HAP-1 (cell line): Measurements from ENCODE around the gene ARID4A.
A peak's percentile ranks its signal among the peaks of the same experiment; 100 is the strongest.
"Not testable (repeated sequence)": the region's sequence is repeated elsewhere in the genome, so short reads cannot be mapped to it uniquely, and the experiment has no call there.

ENCODE experiments used
- DNase-seq, 2 experiments: peaks; one replicate each; pipeline ENCODE4 v3.0.0-alpha.2; 2016 to 2020; ENCODE audit warnings: low spot score in 2 of 2
- H3K27me3 ChIP-seq: fragments of 250-450 bp; sonication (Bioruptor Pico); 2 replicates; pipeline ENCODE4 v1.5.1; 2020; ENCODE audit warnings: low read depth, mild to moderate bottlenecking, moderate library complexity
- H3K36me3 ChIP-seq: fragments of 250-450 bp; sonication (Bioruptor Pico); replicated peaks from 2 replicates; pipeline ENCODE4 v1.5.1; 2020; ENCODE audit warnings: mild to moderate bottlenecking
- H3K4me1 ChIP-seq: fragments of 250-450 bp; sonication (Bioruptor Pico); 2 replicates; pipeline ENCODE4 v1.5.1; 2020; ENCODE audit warnings: mild to moderate bottlenecking
- H3K4me3 ChIP-seq: fragments of 250-450 bp; sonication (Bioruptor Pico); 2 replicates; pipeline ENCODE4 v1.5.1; 2020; ENCODE audit warnings: mild to moderate bottlenecking, moderate library complexity
- H3K9me3 ChIP-seq: fragments of 250-450 bp; sonication (Bioruptor Pico); 2 replicates; pipeline ENCODE4 v1.5.1; 2020; ENCODE audit warnings: mild to moderate bottlenecking, moderate library complexity
- in situ Hi-C: fragments of 300-500 bp; cut with MboI; formaldehyde crosslinking; loops from 3 replicates; pipeline ENCODE4 v1.14.3; 2020; ENCODE audit warnings: low sequenced_read_pairs, inconsistent platforms, mixed read lengths

Gene ARID4A

GRCh38 chr14:58298477-58299400 is at the start of gene ARID4A:
TSS of gene ARID4A (plus strand) at chr14:58298555. CDS start at chr14:58299855, 1,300 bp downstream.
- peaks cover 21% of the 10 kb centered on the region for H3K36me3 ChIP-seq
- H3K4me1 ChIP-seq: peaks cover 10% of the 10 kb centered on the region
- peak; percentile 28 to 44 for DNase-seq
- H3K4me3 ChIP-seq: peak within 1 kb of the TSS; percentile 85
- in situ Hi-C loops: no loop called here
- H3K9me3 ChIP-seq: no peaks in the 10 kb centered on the region
- H3K27me3 ChIP-seq: no peaks in the 10 kb centered on the region

- no peaks in the 10 kb centered on the region for H3K9me3 ChIP-seq
- in situ Hi-C loops: no loop called here
- peaks cover 65% of the 10 kb centered on the region for H3K36me3 ChIP-seq
- DNase-seq: no peak
- no peaks in the 10 kb centered on the region for H3K27me3 ChIP-seq
- no peak overlapping the region for H3K4me3 ChIP-seq
- peaks cover 17% of the 10 kb centered on the region for H3K4me1 ChIP-seq
Observed at GRCh38 chr14:58249611-58250010, 48.7 kb upstream of the ARID4A start.

GRCh38 chr14:58258156-58258555 is 40.2 kb upstream of the ARID4A start:
- H3K36me3 ChIP-seq: peaks cover 90% of the 10 kb centered on the region
- H3K4me1 ChIP-seq: 0 out of 2 replicates have a peak, but pooled peaks cover 2% of the 10 kb centered on the region
- H3K27me3 ChIP-seq: no peaks in the 10 kb centered on the region
- DNase-seq: no peak
- no peak overlapping the region for H3K4me3 ChIP-seq
- in situ Hi-C loops: no loop called here
- no peaks in the 10 kb centered on the region for H3K9me3 ChIP-seq

DNA sequence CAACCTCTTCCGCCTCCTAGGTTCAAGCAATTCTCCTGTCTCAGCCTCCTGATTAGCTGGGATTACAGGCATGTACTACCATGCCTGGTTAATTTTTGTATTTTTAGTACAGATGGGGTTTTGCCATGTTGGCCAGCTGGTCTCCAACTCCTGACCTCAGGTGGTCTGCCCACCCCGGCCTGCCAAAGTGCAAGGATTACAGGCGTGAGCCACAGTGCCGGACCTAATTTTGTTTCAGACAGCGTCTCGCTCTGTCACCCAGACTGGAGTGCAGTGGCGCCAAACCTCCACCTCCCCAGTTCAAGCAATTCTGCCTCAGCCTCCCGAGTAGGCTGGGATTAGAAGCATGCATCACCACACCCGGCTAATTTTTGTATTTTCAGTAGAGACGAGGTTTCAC is 36.4 kb upstream of the ARID4A start:
- DNase-seq, H3K27me3 ChIP-seq, H3K4me3 ChIP-seq, H3K9me3 ChIP-seq, in situ Hi-C loops, H3K4me1 ChIP-seq: not testable (repeated sequence)
- H3K36me3 ChIP-seq: peaks cover 96% of the 10 kb centered on the region

- Histone ChIP-seq H3K36me3 (peaks cover 96% of the 10 kb centered on the region), H3K4me1 (0 out of 2 replicates have a peak, but pooled peaks cover 2% of the 10 kb centered on the region), H3K27me3 (no peaks in the 10 kb centered on the region), H3K4me3 (no peak overlapping the region), H3K9me3 (no peaks in the 10 kb centered on the region)
- DNase-seq: no peak
- in situ Hi-C loops: no loop called here
Observed at GRCh38 chr14:58265401-58265800, 33.0 kb upstream of the ARID4A start.

GRCh38 chr14:58270628-58271027 is 27.7 kb upstream of the ARID4A start:
- peaks cover 83% of the 10 kb centered on the region for H3K36me3 ChIP-seq
- in situ Hi-C loops: no loop called here
- no peak for DNase-seq
- no peak overlapping the region for H3K4me3 ChIP-seq
- no peaks in the 10 kb centered on the region for H3K9me3 ChIP-seq
- no peaks in the 10 kb centered on the region for H3K4me1 ChIP-seq
- H3K27me3 ChIP-seq: no peaks in the 10 kb centered on the region

DNA sequence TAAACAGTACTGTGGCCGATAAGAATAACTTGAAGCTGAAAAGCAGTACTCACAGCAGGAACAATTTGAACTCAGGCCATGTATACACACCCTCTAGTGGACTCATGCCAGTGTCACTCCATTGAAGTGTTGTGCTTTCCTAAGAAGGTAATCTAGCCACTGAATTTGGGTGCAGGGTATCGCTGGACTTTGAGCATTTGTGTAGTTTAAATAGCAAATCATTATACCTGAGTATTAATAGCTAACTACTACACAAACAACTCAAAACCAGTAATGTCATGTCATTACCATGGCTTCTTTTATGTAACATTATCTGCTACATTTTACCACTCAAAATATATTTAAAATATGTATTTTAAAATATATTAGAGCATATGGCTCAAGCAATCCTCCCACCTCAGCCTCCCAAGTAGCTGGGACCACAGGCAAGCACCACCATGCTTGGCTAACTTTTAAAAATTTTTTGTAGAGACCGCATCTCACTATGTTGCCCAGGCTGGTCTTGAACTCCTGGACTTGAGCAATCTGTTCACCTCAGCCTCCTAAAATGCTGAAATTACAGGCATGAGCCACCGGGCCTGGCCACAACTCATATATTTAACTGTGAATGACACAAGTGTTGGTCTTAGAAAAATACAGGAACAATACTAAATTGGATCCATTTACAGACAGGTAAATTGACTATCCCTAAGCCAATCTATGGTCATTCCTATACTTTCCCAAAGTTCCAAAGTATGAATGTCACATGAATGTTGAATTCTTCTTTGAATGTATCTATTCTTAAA is 25.6 kb upstream of the ARID4A start:
- in situ Hi-C loops: no loop called here
- DNase-seq: no peak
- Histone ChIP-seq H3K4me1 (no peaks in the 10 kb centered on the region), H3K27me3 (no peaks in the 10 kb centered on the region), H3K4me3 (no peak overlapping the region), H3K9me3 (no peaks in the 10 kb centered on the region), H3K36me3 (peaks cover 62% of the 10 kb centered on the region)

DNA sequence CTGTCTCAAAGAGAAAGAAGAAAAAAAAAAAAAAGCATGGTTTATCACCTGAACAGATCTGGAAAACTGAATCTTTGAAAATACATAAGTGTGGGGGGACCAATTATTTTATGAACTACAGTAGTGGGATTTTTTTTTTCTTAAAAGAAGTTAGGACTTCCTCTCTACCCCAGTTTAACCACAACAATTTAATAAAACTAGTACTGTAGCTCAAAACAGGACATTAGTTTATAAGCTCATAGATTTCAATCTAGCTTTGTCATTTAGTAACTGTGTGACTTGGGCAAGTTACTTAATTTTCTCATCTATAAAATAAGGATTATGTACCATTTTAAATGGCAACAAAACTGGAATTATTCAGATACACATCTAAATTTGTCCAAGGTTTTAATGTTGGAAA is 23.5 kb upstream of the ARID4A start:
- no peak for DNase-seq
- Histone ChIP-seq H3K9me3 (no peaks in the 10 kb centered on the region), H3K4me3 (no peak overlapping the region), H3K4me1 (no peaks in the 10 kb centered on the region), H3K27me3 (no peaks in the 10 kb centered on the region), H3K36me3 (peaks cover 52% of the 10 kb centered on the region)
- in situ Hi-C loops: no loop called here

DNA sequence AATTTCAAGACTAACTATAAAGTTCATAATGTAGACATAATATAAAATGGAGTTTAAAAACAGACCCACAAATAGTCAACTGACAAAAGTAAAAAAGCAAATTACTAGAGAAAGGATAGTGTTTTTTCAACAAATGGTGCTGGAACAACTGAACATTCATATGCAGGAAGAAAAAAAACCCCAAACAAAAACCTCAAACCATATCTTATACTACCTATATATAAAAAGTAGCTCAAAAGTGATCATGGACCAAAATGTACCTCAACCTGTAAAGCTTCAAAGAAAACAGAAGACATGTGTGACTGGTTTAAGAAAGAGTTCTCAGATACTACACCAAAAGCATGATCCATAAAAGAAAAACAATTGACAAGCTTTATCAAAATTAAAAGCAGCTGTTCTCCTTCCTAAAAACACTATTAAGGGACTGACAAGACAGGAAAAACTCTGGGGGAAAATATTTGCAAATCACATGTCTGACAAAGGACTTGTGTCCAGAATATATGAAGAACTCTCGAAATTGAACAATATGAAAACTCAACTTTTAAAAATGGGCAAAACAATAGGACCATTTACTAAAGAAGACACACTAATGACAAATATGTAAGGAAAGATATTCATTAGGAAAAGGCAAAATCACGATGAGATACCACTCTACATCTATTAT is 22.7 kb upstream of the ARID4A start:
- Histone ChIP-seq H3K9me3 (no peaks in the 10 kb centered on the region), H3K4me3 (no peak overlapping the region), H3K4me1 (no peaks in the 10 kb centered on the region), H3K36me3 (peaks cover 46% of the 10 kb centered on the region), H3K27me3 (no peaks in the 10 kb centered on the region)
- DNase-seq: no peak
- in situ Hi-C loops: no loop called here

GRCh38 chr14:58276208-58276607 is 22.1 kb upstream of the ARID4A start:
- Histone ChIP-seq H3K36me3 (peaks cover 43% of the 10 kb centered on the region), H3K9me3 (no peaks in the 10 kb centered on the region), H3K4me3 (no peak overlapping the region), H3K27me3 (no peaks in the 10 kb centered on the region), H3K4me1 (no peaks in the 10 kb centered on the region)
- no peak for DNase-seq
- in situ Hi-C loops: no loop called here

GRCh38 chr14:58278177-58278576 is 20.2 kb upstream of the ARID4A start:
- Histone ChIP-seq H3K27me3 (no peaks in the 10 kb centered on the region), H3K4me1 (no peaks in the 10 kb centered on the region), H3K4me3 (no peak overlapping the region), H3K36me3 (peaks cover 37% of the 10 kb centered on the region), H3K9me3 (no peaks in the 10 kb centered on the region)
- in situ Hi-C loops: no loop called here
- DNase-seq: no peak

DNA sequence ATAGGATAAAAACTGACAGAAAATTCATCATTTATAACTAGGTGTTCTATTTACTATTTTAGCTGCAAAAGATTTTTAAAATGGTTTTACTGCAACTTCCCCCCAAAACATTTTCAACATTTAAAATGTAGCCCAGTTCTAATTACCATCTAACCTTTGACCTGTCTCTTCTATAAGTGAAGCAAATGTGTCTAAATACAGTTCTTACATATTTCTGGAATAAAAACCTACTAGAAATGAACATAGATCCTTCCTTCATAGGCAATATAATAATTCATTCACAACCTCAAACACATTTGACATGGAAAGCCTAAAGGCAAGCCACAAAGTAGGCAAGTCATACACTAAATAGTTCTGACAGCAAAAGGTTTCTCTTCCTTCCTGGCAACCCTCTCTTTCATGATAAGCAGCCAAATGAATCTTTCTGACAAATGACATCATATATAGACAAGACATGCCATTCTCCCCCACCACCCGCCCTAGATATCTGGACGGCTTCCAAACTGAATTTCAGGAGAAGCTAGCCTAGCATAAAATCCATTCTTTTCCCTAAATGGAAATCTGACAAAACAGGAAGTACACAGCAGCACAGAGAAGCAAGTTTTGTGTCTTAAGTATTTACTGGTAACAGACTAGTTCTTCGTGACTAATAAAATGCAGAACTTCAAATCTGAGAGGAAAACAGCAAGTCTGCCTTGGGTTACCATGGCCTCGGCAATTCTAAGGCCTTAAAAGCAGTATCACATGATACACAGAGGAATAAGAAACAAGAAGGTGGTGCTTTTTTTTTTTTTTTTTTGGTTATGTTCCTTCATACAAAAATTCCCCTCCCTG is 17.2 kb upstream of the ARID4A start:
- DNase-seq: no peak
- in situ Hi-C loops: no loop called here
- Histone ChIP-seq H3K27me3 (no peaks in the 10 kb centered on the region), H3K9me3 (no peaks in the 10 kb centered on the region), H3K4me1 (no peaks in the 10 kb centered on the region), H3K36me3 (peaks cover 48% of the 10 kb centered on the region), H3K4me3 (no peak overlapping the region)

DNA sequence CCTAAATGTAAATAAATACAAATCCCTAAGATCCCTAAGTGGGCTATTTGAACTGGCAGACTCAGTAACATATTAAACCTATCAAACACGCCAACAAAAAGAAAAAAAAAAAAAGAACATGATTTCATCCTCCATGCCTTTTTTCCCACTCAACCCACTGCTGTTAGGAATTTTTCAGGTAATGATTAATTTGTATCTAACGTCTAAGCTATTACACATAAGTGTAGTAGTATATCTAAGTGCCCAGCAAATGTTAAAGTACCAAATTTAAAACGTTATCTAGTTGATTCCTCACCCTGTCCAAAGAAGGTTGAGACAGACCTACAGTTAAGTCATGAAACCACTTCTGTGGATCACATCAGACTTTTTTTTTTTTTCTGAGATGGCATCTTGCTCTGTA is 16.4 kb upstream of the ARID4A start:
- Histone ChIP-seq H3K27me3 (no peaks in the 10 kb centered on the region), H3K36me3 (peaks cover 52% of the 10 kb centered on the region), H3K9me3 (no peaks in the 10 kb centered on the region), H3K4me3 (no peak overlapping the region), H3K4me1 (no peaks in the 10 kb centered on the region)
- in situ Hi-C loops: no loop called here
- DNase-seq: no peak
